ENCODE measurements around the gene IL1RL1.
"Not testable (repeated sequence)": the region's sequence is repeated elsewhere in the genome, so short reads cannot be mapped to it uniquely, and the experiment has no call there.

- TF ChIP-seq, protein P1, sequence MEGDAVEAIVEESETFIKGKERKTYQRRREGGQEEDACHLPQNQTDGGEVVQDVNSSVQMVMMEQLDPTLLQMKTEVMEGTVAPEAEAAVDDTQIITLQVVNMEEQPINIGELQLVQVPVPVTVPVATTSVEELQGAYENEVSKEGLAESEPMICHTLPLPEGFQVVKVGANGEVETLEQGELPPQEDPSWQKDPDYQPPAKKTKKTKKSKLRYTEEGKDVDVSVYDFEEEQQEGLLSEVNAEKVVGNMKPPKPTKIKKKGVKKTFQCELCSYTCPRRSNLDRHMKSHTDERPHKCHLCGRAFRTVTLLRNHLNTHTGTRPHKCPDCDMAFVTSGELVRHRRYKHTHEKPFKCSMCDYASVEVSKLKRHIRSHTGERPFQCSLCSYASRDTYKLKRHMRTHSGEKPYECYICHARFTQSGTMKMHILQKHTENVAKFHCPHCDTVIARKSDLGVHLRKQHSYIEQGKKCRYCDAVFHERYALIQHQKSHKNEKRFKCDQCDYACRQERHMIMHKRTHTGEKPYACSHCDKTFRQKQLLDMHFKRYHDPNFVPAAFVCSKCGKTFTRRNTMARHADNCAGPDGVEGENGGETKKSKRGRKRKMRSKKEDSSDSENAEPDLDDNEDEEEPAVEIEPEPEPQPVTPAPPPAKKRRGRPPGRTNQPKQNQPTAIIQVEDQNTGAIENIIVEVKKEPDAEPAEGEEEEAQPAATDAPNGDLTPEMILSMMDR (IDR thresholded peaks at IDR 0.05) = not testable (repeated sequence)
- TF ChIP-seq POLR2A (IDR thresholded peaks at IDR 0.05; ENCODE audit: low read depth) = not testable (repeated sequence)
These were observed 13.6 kb downstream of the IL1RL1 start for GRCh38 chr2:102324914-102325313.

Data from esophagus muscularis mucosa (tissue), 3 donors.